Activated naive CD4-positive, alpha-beta T cell treated with anti-CD3 and anti-CD28 coated beads for 36 hours (primary cell): ENCODE measurements around the gene ABCC3. TPM values are rescaled to one million over a fixed set of nuclear protein-coding genes. Genes with fewer than 3 reads are reported as not detected.
A peak's percentile ranks its signal among the peaks of the same experiment; 100 is the strongest.

Source experiments
- CTCF ChIA-PET: fragments of 350-600 bp; sonication (Branson Sonifier 250); formaldehyde crosslinking; loops from one replicate; lab custom pipeline; 2021; ENCODE audit warnings: antibody characterized with exemption; lab: Charles Lee
- DNase-seq: peaks from one replicate; pipeline ENCODE4 v3.0.0-alpha.2; 2020
- H3K27ac Mint-ChIP-seq: one replicate; pipeline ENCODE4 v1.8.0; 2021; ENCODE audit warnings: mild to moderate bottlenecking, mixed read lengths
- H3K27me3 Mint-ChIP-seq: one replicate; pipeline ENCODE4 v1.8.0; 2021; ENCODE audit warnings: low read depth, mixed read lengths
- H3K36me3 Mint-ChIP-seq: one replicate; pipeline ENCODE4 v1.8.0; 2021; ENCODE audit warnings: low read depth, mixed read lengths
- H3K4me1 Mint-ChIP-seq: one replicate; pipeline ENCODE4 v1.8.0; 2021; ENCODE audit warnings: low read depth, mixed read lengths
- H3K4me3 Mint-ChIP-seq: one replicate; pipeline ENCODE4 v1.8.0; 2021; ENCODE audit warnings: mild to moderate bottlenecking, moderate library complexity, mixed read lengths
- H3K9me3 Mint-ChIP-seq: one replicate; pipeline ENCODE4 v1.8.0; 2021; ENCODE audit warnings: mixed read lengths
- intact Hi-C: fragments of 100-400 bp; cut with micrococcal nuclease; formaldehyde crosslinking; loops from one replicate; pipeline ENCODE4 v1.15.1; 2023
- total RNA-seq, 2 experiments: library from RNA; stranded (reverse); gene quantifications; one replicate each; pipeline ENCODE4 v1.2.3, GENCODE V29; 2021

The ABCC3 gene
- total RNA-seq, 2 experiments from 2014 or later, result not detected

DNA sequence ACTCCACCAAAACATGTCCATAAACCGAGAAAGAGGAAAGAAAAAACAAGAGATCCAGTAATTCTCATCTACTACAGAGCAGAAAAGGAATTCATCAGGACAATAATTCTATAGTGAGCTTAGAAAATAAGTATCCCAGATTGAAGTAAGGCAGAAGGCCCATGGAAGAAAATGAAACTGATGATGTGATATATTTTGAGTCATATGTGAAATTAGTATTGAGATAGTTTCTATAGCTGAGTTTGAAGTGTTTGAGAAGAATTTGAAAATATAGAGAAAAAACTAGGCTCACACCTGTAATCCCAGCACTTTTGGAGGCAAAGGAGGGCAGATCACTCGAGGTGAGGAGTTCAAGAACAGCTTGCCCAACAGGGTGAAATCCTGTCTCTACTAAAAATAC, 104.4 kb downstream of the ABCC3 start:
- Mint-ChIP-seq H3K27me3 (no peaks in the 10 kb centered on the region), H3K36me3 (peaks cover 47% of the 10 kb centered on the region), H3K4me1 (peaks cover 52% of the 10 kb centered on the region), H3K27ac (peak overlapping the region; percentile 54), H3K9me3 (no peaks in the 10 kb centered on the region), H3K4me3 (no peak overlapping the region)
- CTCF ChIA-PET, result no interaction called here
- no peak for DNase-seq
- intact Hi-C loops, result loop anchor here (2.0 kb wide), 1 partner anchor 18 kb away; no protein-coding TSS in a partner anchor

Other genes starting within 250 kb of the ABCC3 start
- 10 to 100 TPM; 48.1 to 50.1 TPM for gene LRRC59, start 237.4 kb upstream of the ABCC3 start, total RNA-seq
- 10 to 100 TPM; 19.7 to 20.7 TPM for gene ACSF2, start 208.7 kb upstream of the ABCC3 start, total RNA-seq
- not detected for gene CHAD, start 166.0 kb upstream of the ABCC3 start, total RNA-seq
- gene RSAD1, start 156.0 kb upstream of the ABCC3 start, total RNA-seq, result 10 to 100 TPM; 39.2 to 40.4 TPM
- 1 to 10 TPM; 5.5 to 5.8 TPM for gene MYCBPAP, start 126.4 kb upstream of the ABCC3 start, total RNA-seq
- not detected for gene EPN3, start 102.1 kb upstream of the ABCC3 start, total RNA-seq
- 10 to 100 TPM; 15.8 to 16.1 TPM for gene SPATA20, start 87.7 kb upstream of the ABCC3 start, total RNA-seq
- gene CACNA1G, start 74.2 kb upstream of the ABCC3 start, total RNA-seq, result under 1 TPM; 0.22 to 0.24 TPM
- 10 to 100 TPM; 25.7 to 26.5 TPM for gene ANKRD40, start 73.0 kb downstream of the ABCC3 start, total RNA-seq
- 100 to 1,000 TPM; 120 to 136 TPM for gene LUC7L3, start 84.7 kb downstream of the ABCC3 start, total RNA-seq
- gene ANKRD40CL, start 132.6 kb downstream of the ABCC3 start, total RNA-seq, result not detected
- not detected for gene WFIKKN2, start 200.7 kb downstream of the ABCC3 start, total RNA-seq
- gene TOB1, start 231.5 kb downstream of the ABCC3 start, total RNA-seq, result 10 to 100 TPM; 40.7 to 44.7 TPM